SK-N-SH (cell line): ENCODE measurements around the gene GID4. TPM values are rescaled to one million over a fixed set of nuclear protein-coding genes. Genes with fewer than 3 reads are reported as not detected.
A peak's percentile ranks its signal among the peaks of the same experiment; 100 is the strongest.

Source experiments
- CTCF ChIA-PET: fragments of 300-600, 350-600 bp; formaldehyde crosslinking; extraction: SDS; loops from one replicate; lab custom pipeline; 2021; lab: Yijun Ruan, JAX
- POLR2A ChIA-PET: fragments of 350-600 bp; sonication (Branson Sonifier 250); formaldehyde crosslinking; extraction: SDS; loops from one replicate; lab custom pipeline; 2020; ENCODE audit warnings: antibody characterized with exemption, inconsistent platforms; lab: Yijun Ruan, JAX
- DNase-seq: peaks from one replicate; pipeline ENCODE4 v3.0.0; 2012
- H2AFZ ChIP-seq: fragments of 200-600 bp; sonication (generic); 2 replicates; pipeline ENCODE4 v1.8.1; 2016; ENCODE audit warnings: antibody characterized with exemption, mild to moderate bottlenecking, low read depth
- H3F3A ChIP-seq: fragments of 200-600 bp; sonication (generic); replicated peaks from 2 replicates; pipeline ENCODE3; 2016; ENCODE audit warnings: antibody characterized with exemption, mild to moderate bottlenecking; ENCODE audit not compliant: insufficient read depth
- H3K27ac ChIP-seq, 2 experiments: fragments of 200-500 bp in 1 of 2; fragments of 200-600 bp in 1 of 2; sonication (Bioruptor generic) in 1 of 2; sonication (generic), shearing (Covaris generic) in 1 of 2; 2 replicates each; pipeline versions ENCODE4 v1.5.1 to v1.6.1; 2014 to 2016; ENCODE audit warnings: low read depth in 2 of 2, inconsistent platforms in 1 of 2, low read length in 1 of 2, mild to moderate bottlenecking in 1 of 2, mixed read lengths in 1 of 2
- H3K27me3 ChIP-seq: fragments of 200-600 bp; sonication (generic), shearing (Covaris generic); 2 replicates; pipeline ENCODE4 v1.6.1; 2016; ENCODE audit warnings: mixed run types; ENCODE audit not compliant: insufficient read depth
- H3K36me3 ChIP-seq, 2 experiments: fragments of 200-500 bp in 1 of 2; fragments of 200-600 bp in 1 of 2; sonication (Bioruptor generic) in 1 of 2; sonication (generic) in 1 of 2; replicated peaks in 1 of 2; 2 replicates each; pipeline versions ENCODE3 to v1.5.1; 2014 to 2016; ENCODE audit warnings: low read length in 1 of 2, mild to moderate bottlenecking in 1 of 2; ENCODE audit not compliant: insufficient read depth in 2 of 2, control insufficient read depth in 1 of 2
- H3K4me1 ChIP-seq, 2 experiments: fragments of 200-500 bp in 1 of 2; fragments of 200-600 bp in 1 of 2; sonication (Bioruptor generic) in 1 of 2; sonication (generic), shearing (Covaris generic) in 1 of 2; 2 replicates each; pipeline versions ENCODE4 v1.5.1 to v1.6.1; 2014 to 2016; ENCODE audit warnings: low read depth in 1 of 2, low read length in 1 of 2, mixed run types in 1 of 2; ENCODE audit not compliant: insufficient read depth in 2 of 2, control insufficient read depth in 1 of 2
- H3K4me2 ChIP-seq: fragments of 200-600 bp; sonication (generic), shearing (Covaris generic); 2 replicates; pipeline ENCODE4 v1.6.1; 2017; ENCODE audit warnings: mixed run types
- H3K4me3 ChIP-seq, 2 experiments: fragments of 200-500 bp in 1 of 2; fragments of 200-600 bp in 1 of 2; sonication (Bioruptor generic) in 1 of 2; sonication (generic), shearing (Covaris generic) in 1 of 2; 2 replicates each; pipeline versions ENCODE4 v1.5.1 to v1.8.1; 2014 to 2016; ENCODE audit warnings: low read depth in 2 of 2, inconsistent platforms in 1 of 2, low read length in 1 of 2, mild to moderate bottlenecking in 1 of 2, mixed read lengths in 1 of 2, moderate library complexity in 1 of 2
- H3K79me2 ChIP-seq: fragments of 200-600 bp; sonication (generic); 2 replicates; pipeline ENCODE4 v1.8.1; 2017; ENCODE audit warnings: mild to moderate bottlenecking; ENCODE audit not compliant: insufficient read depth
- H3K9ac ChIP-seq: fragments of 200-600 bp; sonication (generic); 2 replicates; pipeline ENCODE4 v1.6.1; 2017; ENCODE audit warnings: mixed run types
- H3K9me2 ChIP-seq: fragments of 200-600 bp; sonication (generic); 2 replicates; pipeline ENCODE4 v1.6.1; 2017; ENCODE audit warnings: mixed run types
- H3K9me3 ChIP-seq: fragments of 200-600 bp; sonication (generic); 2 replicates; pipeline ENCODE4 v1.6.1; 2017; ENCODE audit warnings: mixed run types, mild to moderate bottlenecking, moderate library complexity
- H4K20me1 ChIP-seq: fragments of 200-600 bp; sonication (generic); 2 replicates; pipeline ENCODE4 v1.6.1; 2017; ENCODE audit warnings: mild to moderate bottlenecking, mixed run types; ENCODE audit not compliant: insufficient read depth
- CTCF ChIP-seq: fragments of 200-600 bp; sonication (generic); IDR thresholded peaks from 2 replicates; pipeline ENCODE4 v1.6.1; 2017; ENCODE audit warnings: antibody characterized with exemption, mild to moderate bottlenecking, moderate library complexity
- EP300 ChIP-seq, 2 experiments: IDR thresholded peaks; 2 replicates each; pipeline versions ENCODE4 v1.4.0 to v1.6.1; 2012; ENCODE audit warnings: borderline replicate concordance in 1 of 2, low read depth in 1 of 2, low read length in 1 of 2
- FOXM1 ChIP-seq: IDR thresholded peaks from 2 replicates; pipeline ENCODE4 v1.4.0; 2012; ENCODE audit warnings: low read depth, mild to moderate bottlenecking
- GATA2 ChIP-seq: sonication (generic); formaldehyde crosslinking; IDR thresholded peaks from 2 replicates; pipeline ENCODE4 v1.5.0; 2020; ENCODE audit warnings: mild to moderate bottlenecking, missing genetic modification reagents
- MXI1 ChIP-seq: IDR thresholded peaks from 2 replicates; pipeline ENCODE4 v1.6.1; 2012; ENCODE audit warnings: mild to moderate bottlenecking, low read depth, low read length, improper control_type of control experiment
- NRF1 ChIP-seq: IDR thresholded peaks from 2 replicates; pipeline ENCODE4 v1.6.1; 2012; ENCODE audit warnings: low read depth, mild to moderate bottlenecking, low read length
- RAD21 ChIP-seq: IDR thresholded peaks from 2 replicates; pipeline ENCODE4 v1.6.1; 2012; ENCODE audit warnings: mild to moderate bottlenecking, low read length
- REST ChIP-seq: IDR thresholded peaks from 2 replicates; pipeline ENCODE4 v1.6.1; 2012; ENCODE audit warnings: mild to moderate bottlenecking, low read depth, low read length, moderate library complexity
- RXRA ChIP-seq: IDR thresholded peaks from 2 replicates; pipeline ENCODE4 v1.4.0; 2012; ENCODE audit warnings: low read depth, mild to moderate bottlenecking, borderline replicate concordance
- SIN3A ChIP-seq: IDR thresholded peaks from 2 replicates; pipeline ENCODE4 v1.6.1; 2012; ENCODE audit warnings: low read depth, mild to moderate bottlenecking, low read length, moderate library complexity, borderline replicate concordance
- TCF12 ChIP-seq: IDR thresholded peaks from 2 replicates; pipeline ENCODE4 v1.4.0; 2012
- USF2 ChIP-seq: fragments of 150-350 bp; IDR thresholded peaks from 2 replicates; pipeline ENCODE4 v1.6.1; 2017; ENCODE audit warnings: antibody characterized with exemption, low read length, low read depth, borderline replicate concordance
- WGBS: methylation state at CpG from one replicate; pipeline ENCODE4 v1.1.6; 2017; ENCODE audit warnings: low lambda C conversion rate; 5-methylcytosine and 5-hydroxymethylcytosine counted together
- polyA plus RNA-seq, 3 experiments: library from polyadenylated mRNA; depleted of rRNA; stranded (reverse); fragments of >200 nt; gene quantifications; 2 replicates each; pipeline ENCODE4 v1.2.3, GENCODE V29; 2012
- TF ChIP-seq, protein P1 (sequence below): fragments of 150-350 bp; IDR thresholded peaks from 2 replicates; pipeline ENCODE4 v1.6.1; 2016; ENCODE audit warnings: mild to moderate bottlenecking, low read depth, low read length

GID4 gene
- polyA plus RNA-seq, 1 of the 3 experiments (the other 2 are of a cell fraction), result 4.3 TPM

GRCh38 chr17:18004884-18005305 lies 34.3 kb upstream of the GID4 start:
- ChIA-PET CTCF (interaction anchor here (1.4 to 2.9 kb wide), 4 partner anchors 9 to 114 kb away, joined by 3 to 10 read pairs (median 8); no protein-coding TSS in a partner anchor), POLR2A (no interaction called here)
- WGBS, result 93% methylated on average over 9 of the region's 9 CpGs

DNA sequence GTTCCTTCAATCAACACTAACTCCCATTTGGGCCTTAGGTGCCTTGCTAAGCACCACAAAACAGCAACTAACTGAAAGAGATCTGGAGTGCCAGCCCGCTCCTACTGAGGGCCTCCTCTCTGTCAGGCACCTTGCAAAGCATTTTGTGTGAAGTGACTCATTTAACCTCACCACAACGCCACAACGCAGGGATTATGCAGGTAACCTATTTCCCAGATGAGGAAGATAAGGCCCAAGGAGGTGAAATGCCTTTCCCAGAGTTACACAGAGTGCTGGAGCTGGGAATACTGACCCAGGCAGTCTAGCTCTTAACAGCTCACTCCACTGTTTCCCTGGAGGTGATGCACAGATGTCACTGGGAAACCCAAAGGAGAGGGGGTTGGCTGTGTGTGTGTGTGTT lies 33.7 kb upstream of the GID4 start:
- H3F3A ChIP-seq, result peaks cover 5% of the 10 kb centered on the region
- H2AFZ ChIP-seq, result no peak overlapping the region
- H3K27ac ChIP-seq, result no peak overlapping the region
- POLR2A ChIA-PET, result no interaction called here
- no peak overlapping the region for H3K4me3 ChIP-seq
- no peak overlapping the region for H3K4me2 ChIP-seq
- H3K4me1 ChIP-seq, result peaks cover 11 to 34% of the 10 kb centered on the region in 2 experiments; a peak in 3 of 4 replicates
- 92% methylated on average over 3 of the region's 3 CpGs for WGBS
- H3K79me2 ChIP-seq, result no peaks in the 10 kb centered on the region
- no peaks in the 10 kb centered on the region for H3K36me3 ChIP-seq
- no peak for DNase-seq
- no peaks in the 10 kb centered on the region for H3K27me3 ChIP-seq
- no peak overlapping the region for H3K9ac ChIP-seq
- H4K20me1 ChIP-seq, result no peaks in the 10 kb centered on the region
- CTCF ChIA-PET, result interaction anchor here (1.0 to 2.9 kb wide), 5 partner anchors 8 to 115 kb away, joined by 3 to 9 read pairs (median 4); no protein-coding TSS in a partner anchor
- H3K9me2 ChIP-seq, result no peaks in the 10 kb centered on the region
- H3K9me3 ChIP-seq, result no peaks in the 10 kb centered on the region
- TF ChIP-seq RAD21 (no peak), USF2 (no peak), NRF1 (no peak), REST (no peak), CTCF (no peak), EP300 (IDR thresholded peaks at IDR 0.05; ENCODE audit: borderline replicate concordance in 1 of 2, low read depth in 1 of 2, low read length in 1 of 2) (no peak), SIN3A (no peak), TCF12 (no peak), FOXM1 (no peak), RXRA (no peak), MXI1 (no peak), GATA2 (CRISPR knock-in tag) (no peak)
- TF ChIP-seq, protein P1, sequence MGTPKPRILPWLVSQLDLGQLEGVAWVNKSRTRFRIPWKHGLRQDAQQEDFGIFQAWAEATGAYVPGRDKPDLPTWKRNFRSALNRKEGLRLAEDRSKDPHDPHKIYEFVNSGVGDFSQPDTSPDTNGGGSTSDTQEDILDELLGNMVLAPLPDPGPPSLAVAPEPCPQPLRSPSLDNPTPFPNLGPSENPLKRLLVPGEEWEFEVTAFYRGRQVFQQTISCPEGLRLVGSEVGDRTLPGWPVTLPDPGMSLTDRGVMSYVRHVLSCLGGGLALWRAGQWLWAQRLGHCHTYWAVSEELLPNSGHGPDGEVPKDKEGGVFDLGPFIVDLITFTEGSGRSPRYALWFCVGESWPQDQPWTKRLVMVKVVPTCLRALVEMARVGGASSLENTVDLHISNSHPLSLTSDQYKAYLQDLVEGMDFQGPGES, result no peak

More at GRCh38 chr17:18004884-18005305, 34.3 kb upstream of the GID4 start:
- Histone ChIP-seq H3K79me2 (no peaks in the 10 kb centered on the region), H3K4me2 (no peak overlapping the region), H3K9me2 (no peaks in the 10 kb centered on the region), H4K20me1 (no peaks in the 10 kb centered on the region), H3K36me3 (no peaks in the 10 kb centered on the region), H3K9me3 (no peaks in the 10 kb centered on the region), H3K9ac (no peak overlapping the region), H3F3A (peaks cover 5% of the 10 kb centered on the region), H3K27ac (no peak overlapping the region), H2AFZ (no peak overlapping the region), H3K4me3 (no peak overlapping the region), H3K27me3 (no peaks in the 10 kb centered on the region), H3K4me1 (peaks cover 11 to 30% of the 10 kb centered on the region in 2 experiments; a peak in 3 of 4 replicates)
- no peak for DNase-seq
- 0 out of 2 replicates have a peak, but pooled peaks have one; percentile 28 for TF ChIP-seq CTCF
- no peak for TF ChIP-seq GATA2 (CRISPR knock-in tag)
